Adrenal gland (tissue), 5 donors: Measurements from ENCODE around the gene TAS2R10.

Experiments
- POLR2A ChIP-seq, 2 donors: fragments of 450-650 bp; IDR thresholded peaks; one replicate each; pipeline ENCODE4 v1.6.1; 2017; ENCODE audit warnings: antibody characterized with exemption in 2 of 2, mild to moderate bottlenecking in 2 of 2, moderate library complexity in 1 of 2
- TF ChIP-seq, protein P1 (sequence below), 6 experiments: fragments of 450-650 bp in 4 of 6; fragments of 200-600 bp in 2 of 6; sonication (generic) in 1 of 6; IDR thresholded peaks; 1 replicate in 5 of 6; 2 replicates in 1 of 6; pipeline versions ENCODE4 v1.5.1 to v1.8.0; 2016 to 2021; ENCODE audit warnings: antibody characterized with exemption in 6 of 6, mild to moderate bottlenecking in 2 of 6, moderate library complexity in 1 of 6
- donor health status: DM: no; HTN: no; CAD: no.

DNA sequence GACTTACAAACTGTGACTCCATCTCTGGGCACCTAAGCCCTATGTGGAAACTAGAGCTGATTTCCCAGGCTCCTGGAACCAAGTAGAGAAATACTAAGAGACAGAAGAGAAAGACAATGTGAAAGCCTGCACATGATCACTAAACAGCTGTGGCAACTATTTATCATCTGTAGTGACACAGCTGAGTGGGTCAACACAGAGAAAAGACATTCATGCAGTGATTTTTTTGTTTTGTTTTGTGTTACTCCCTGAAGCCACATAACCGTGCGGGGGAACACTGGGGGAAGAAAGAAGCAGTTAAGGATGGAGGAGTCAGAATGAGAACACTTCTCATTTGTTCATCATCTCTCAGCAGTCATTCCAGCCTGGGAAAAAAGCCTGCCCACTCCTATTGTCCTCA is 21.6 kb upstream of the TAS2R10 start:
- TF ChIP-seq POLR2A (IDR thresholded peaks at IDR 0.05): no peak
- TF ChIP-seq, protein P1, sequence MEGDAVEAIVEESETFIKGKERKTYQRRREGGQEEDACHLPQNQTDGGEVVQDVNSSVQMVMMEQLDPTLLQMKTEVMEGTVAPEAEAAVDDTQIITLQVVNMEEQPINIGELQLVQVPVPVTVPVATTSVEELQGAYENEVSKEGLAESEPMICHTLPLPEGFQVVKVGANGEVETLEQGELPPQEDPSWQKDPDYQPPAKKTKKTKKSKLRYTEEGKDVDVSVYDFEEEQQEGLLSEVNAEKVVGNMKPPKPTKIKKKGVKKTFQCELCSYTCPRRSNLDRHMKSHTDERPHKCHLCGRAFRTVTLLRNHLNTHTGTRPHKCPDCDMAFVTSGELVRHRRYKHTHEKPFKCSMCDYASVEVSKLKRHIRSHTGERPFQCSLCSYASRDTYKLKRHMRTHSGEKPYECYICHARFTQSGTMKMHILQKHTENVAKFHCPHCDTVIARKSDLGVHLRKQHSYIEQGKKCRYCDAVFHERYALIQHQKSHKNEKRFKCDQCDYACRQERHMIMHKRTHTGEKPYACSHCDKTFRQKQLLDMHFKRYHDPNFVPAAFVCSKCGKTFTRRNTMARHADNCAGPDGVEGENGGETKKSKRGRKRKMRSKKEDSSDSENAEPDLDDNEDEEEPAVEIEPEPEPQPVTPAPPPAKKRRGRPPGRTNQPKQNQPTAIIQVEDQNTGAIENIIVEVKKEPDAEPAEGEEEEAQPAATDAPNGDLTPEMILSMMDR (IDR thresholded peaks at IDR 0.05): no peak
